H1 (cell line): ENCODE results near the gene MRPL41. TPM values are rescaled to one million over a fixed set of nuclear protein-coding genes. Genes with fewer than 3 reads are reported as not detected.

Experiments used
- GTF2F1 ChIP-seq: IDR thresholded peaks from 2 replicates; pipeline ENCODE4 v1.6.1; 2012; ENCODE audit warnings: low read depth, low read length, improper control_type of control experiment, borderline replicate concordance
- polyA plus RNA-seq, 7 experiments: library from polyadenylated mRNA; depleted of rRNA in 3 of 7; stranded (reverse) in 5 of 7; unstranded in 2 of 7; fragments of >200 nt in 5 of 7; fragments of 200-250 nt in 2 of 7; gene quantifications; 1 replicate in 5 of 7; 2 replicates in 1 of 7; 4 replicates in 1 of 7; pipeline versions ENCODE4 v1.2.1 to v1.2.3, GENCODE V29; 2011 to 2013; ENCODE audit warnings: missing spikeins in 2 of 7, mixed read lengths in 2 of 7
- total RNA-seq: library from RNA; stranded (reverse); fragmentation: NEBNext Ultra II Directional; extraction: Animal tissue kit (Norgen Biotek cat#: 25700); gene quantifications from 2 replicates; pipeline ENCODE4 v1.2.1, GENCODE V29; 2021

MRPL41 gene
- total and polyA plus RNA-seq, 2 of the 8 experiments (the other 6 are each of a cell fraction or from before 2014, with no cell fraction given) = 47.2 to 58.1 TPM

DNA sequence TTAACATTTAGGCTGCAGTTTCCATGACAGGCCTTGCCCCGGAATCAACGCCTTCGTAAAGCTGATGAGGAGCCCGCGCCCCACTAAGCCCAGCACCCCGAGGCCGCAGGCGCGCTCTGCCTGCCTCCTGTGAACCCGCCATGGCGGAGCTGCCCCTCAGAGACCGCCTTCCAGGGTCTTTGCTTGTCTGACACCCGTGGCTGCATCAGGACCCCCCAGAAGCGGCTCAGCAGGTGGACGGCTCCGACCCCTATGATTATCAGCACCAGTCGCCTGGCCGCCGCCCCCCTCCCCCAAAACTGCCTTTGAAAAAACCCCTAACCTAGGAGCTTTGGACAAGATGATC, 27.6 kb downstream of the MRPL41 start (continued):
- TF ChIP-seq GTF2F1 = no peak
- TF ChIP-seq, all 59 proteins: peak for 0
